Hematopoietic multipotent progenitor cell treated with erythropoietin and hydrocortisone succinate and interleukin-3 and kit ligand, for 15 days (in vitro differentiated cells): Measurements from ENCODE around the gene BEST3.

ENCODE experiments used
- DNase-seq: peaks from one replicate; pipeline ENCODE4 v3.0.0-alpha.2; 2015; ENCODE audit warnings: low spot score

Gene BEST3

GRCh38 chr12:69698769-69699540 lies at the start of gene BEST3:
TSS of gene BEST3 (minus strand) at chr12:69699303. CDS start at chr12:69697798, 1,505 bp downstream.
- no peak for DNase-seq

GRCh38 chr12:69744109-69744508 lies 45.0 kb upstream of the BEST3 start:
- DNase-seq, result no peak

- DNase-seq, result peak; percentile 16
These were observed 40.4 kb upstream of the BEST3 start for GRCh38 chr12:69739287-69740191.

- peak; percentile 87 for DNase-seq
These were observed 39.5 kb upstream of the BEST3 start, which contains the start of gene RAB3IP for GRCh38 chr12:69738351-69739286. TSS of gene RAB3IP (plus strand) at chr12:69738860. CDS start at chr12:69755409, 16,549 bp downstream.

GRCh38 chr12:69733638-69734037 lies 34.5 kb upstream of the BEST3 start:
- DNase-seq, result no peak

- no peak for DNase-seq
These were observed 33.0 kb upstream of the BEST3 start for GRCh38 chr12:69732088-69732487.

GRCh38 chr12:69726922-69727321 lies 27.8 kb upstream of the BEST3 start:
- no peak for DNase-seq

- no peak for DNase-seq
These were observed 21.6 kb upstream of the BEST3 start for GRCh38 chr12:69720750-69721149.

- DNase-seq, result no peak
These were observed 20.5 kb upstream of the BEST3 start for GRCh38 chr12:69719336-69720316.

GRCh38 chr12:69714542-69714941 lies 15.4 kb upstream of the BEST3 start:
- DNase-seq, result no peak

- no peak for DNase-seq
These were observed 13.7 kb upstream of the BEST3 start for GRCh38 chr12:69712826-69713225.

GRCh38 chr12:69708649-69709048 lies 9.5 kb upstream of the BEST3 start:
- no peak for DNase-seq

- DNase-seq, result no peak
These were observed 5.3 kb upstream of the BEST3 start for GRCh38 chr12:69704357-69704756.

- no peak for DNase-seq
These were observed 4.1 kb upstream of the BEST3 start for GRCh38 chr12:69703146-69703642.

- no peak for DNase-seq
These were observed 2.7 kb upstream of the BEST3 start for GRCh38 chr12:69701826-69702225.

GRCh38 chr12:69698054-69698453 lies 1.0 kb downstream of the BEST3 start:
- DNase-seq, result no peak

GRCh38 chr12:69694123-69694522 lies 5.0 kb downstream of the BEST3 start:
- DNase-seq, result no peak

- DNase-seq, result no peak
These were observed 9.5 kb downstream of the BEST3 start for GRCh38 chr12:69689638-69690037.

GRCh38 chr12:69688471-69689427 lies 10.4 kb downstream of the BEST3 start:
- DNase-seq, result no peak
